ENCODE measurements around the gene AP2B1. TPM values are rescaled to one million over a fixed set of nuclear protein-coding genes. Genes with fewer than 3 reads are reported as not detected.

The AP2B1 gene
- total RNA-seq, 1 donor from 2014 or later: 330 TPM

DNA sequence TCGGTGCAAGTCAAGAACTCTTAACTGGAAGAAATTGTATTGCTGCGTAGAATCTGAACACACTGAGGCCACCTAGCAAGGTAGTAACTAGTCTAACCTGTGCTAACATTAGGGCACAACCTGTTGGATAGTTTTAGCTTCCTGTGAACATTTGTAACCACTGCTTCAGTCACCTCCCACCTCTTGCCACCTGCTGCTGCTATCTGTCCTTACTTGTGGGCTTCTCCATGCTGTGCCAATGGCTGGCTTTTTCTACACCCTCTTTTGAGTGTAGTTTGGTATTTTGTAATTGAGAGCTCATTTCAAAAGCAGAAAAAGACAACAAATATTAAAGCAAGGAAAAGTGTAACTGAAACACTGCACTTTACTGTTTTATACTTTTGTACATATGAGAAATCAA is 136.6 kb downstream of the AP2B1 start:
- H3K4me1 Mint-ChIP-seq (ENCODE audit: unreplicated experiment): peaks cover 6% of the 10 kb centered on the region
- DNase-seq (ENCODE audit: low spot score): no peak
- TF ChIP-seq, protein P1, sequence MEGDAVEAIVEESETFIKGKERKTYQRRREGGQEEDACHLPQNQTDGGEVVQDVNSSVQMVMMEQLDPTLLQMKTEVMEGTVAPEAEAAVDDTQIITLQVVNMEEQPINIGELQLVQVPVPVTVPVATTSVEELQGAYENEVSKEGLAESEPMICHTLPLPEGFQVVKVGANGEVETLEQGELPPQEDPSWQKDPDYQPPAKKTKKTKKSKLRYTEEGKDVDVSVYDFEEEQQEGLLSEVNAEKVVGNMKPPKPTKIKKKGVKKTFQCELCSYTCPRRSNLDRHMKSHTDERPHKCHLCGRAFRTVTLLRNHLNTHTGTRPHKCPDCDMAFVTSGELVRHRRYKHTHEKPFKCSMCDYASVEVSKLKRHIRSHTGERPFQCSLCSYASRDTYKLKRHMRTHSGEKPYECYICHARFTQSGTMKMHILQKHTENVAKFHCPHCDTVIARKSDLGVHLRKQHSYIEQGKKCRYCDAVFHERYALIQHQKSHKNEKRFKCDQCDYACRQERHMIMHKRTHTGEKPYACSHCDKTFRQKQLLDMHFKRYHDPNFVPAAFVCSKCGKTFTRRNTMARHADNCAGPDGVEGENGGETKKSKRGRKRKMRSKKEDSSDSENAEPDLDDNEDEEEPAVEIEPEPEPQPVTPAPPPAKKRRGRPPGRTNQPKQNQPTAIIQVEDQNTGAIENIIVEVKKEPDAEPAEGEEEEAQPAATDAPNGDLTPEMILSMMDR (IDR thresholded peaks at IDR 0.05; ENCODE audit: unreplicated experiment): no peak

DNA sequence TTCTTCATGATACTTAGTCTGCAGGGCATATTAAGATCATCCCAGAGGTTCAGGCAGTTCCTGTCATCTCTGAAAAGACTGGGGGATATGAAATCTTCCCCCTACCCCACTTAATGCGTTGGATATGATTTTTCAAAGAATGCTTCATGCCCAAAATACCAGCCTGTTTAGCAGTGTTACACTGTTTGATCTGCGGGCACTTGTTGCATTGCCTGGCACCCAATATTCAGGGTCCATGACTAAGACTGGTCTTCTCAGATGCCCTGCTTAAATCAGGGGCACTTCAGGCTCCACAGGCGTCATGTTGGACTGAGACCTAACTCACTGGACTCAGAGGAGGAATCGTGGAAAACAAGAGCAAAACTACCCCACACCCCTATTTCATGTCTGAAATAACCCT is 137.9 kb downstream of the AP2B1 start:
- TF ChIP-seq, protein P1 (IDR thresholded peaks at IDR 0.05; ENCODE audit: unreplicated experiment): no peak
- H3K9me3 Mint-ChIP-seq (ENCODE audit: unreplicated experiment): no peaks in the 10 kb centered on the region
- no peak overlapping the region for H3K4me3 Mint-ChIP-seq (ENCODE audit: unreplicated experiment)
- peaks cover 24% of the 10 kb centered on the region for H3K36me3 Mint-ChIP-seq (ENCODE audit: low read depth, unreplicated experiment)
- no peaks in the 10 kb centered on the region for H3K27me3 Mint-ChIP-seq (ENCODE audit: unreplicated experiment)
- peaks cover 6% of the 10 kb centered on the region for H3K4me1 Mint-ChIP-seq (ENCODE audit: unreplicated experiment)
- DNase-seq (ENCODE audit: low spot score): no peak
- H3K27ac Mint-ChIP-seq (ENCODE audit: unreplicated experiment): no peak overlapping the region

More for the DNA sequence above, 136.6 kb downstream of the AP2B1 start:
- H3K27me3 Mint-ChIP-seq (ENCODE audit: unreplicated experiment): no peaks in the 10 kb centered on the region
- peaks cover 28% of the 10 kb centered on the region for H3K36me3 Mint-ChIP-seq (ENCODE audit: low read depth, unreplicated experiment)
- H3K9me3 Mint-ChIP-seq (ENCODE audit: unreplicated experiment): no peaks in the 10 kb centered on the region
- H3K4me3 Mint-ChIP-seq (ENCODE audit: unreplicated experiment): no peak overlapping the region
- no peak overlapping the region for H3K27ac Mint-ChIP-seq (ENCODE audit: unreplicated experiment)

DNA sequence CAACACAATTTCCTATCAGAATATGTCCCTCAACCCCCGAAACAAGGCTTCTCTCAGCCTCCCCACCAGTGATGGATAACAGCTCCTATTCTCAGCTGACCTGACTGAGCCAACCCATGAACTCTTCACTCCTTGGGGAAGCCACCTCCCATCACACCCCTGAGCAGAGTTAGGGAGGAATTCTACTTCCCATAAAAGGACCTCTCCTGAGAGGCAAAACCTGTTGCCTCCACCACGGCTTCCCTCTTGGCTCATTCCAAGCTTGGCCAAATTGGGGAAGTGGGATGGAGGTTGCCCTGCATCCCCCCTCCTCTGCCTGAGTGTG is 138.6 kb downstream of the AP2B1 start:
- H3K9me3 Mint-ChIP-seq (ENCODE audit: unreplicated experiment): no peaks in the 10 kb centered on the region
- TF ChIP-seq, protein P1 (IDR thresholded peaks at IDR 0.05; ENCODE audit: unreplicated experiment): no peak
- no peak overlapping the region for H3K27ac Mint-ChIP-seq (ENCODE audit: unreplicated experiment)
- peak overlapping the region; percentile 56 for H3K4me3 Mint-ChIP-seq (ENCODE audit: unreplicated experiment)
- peaks cover 2% of the 10 kb centered on the region for H3K27me3 Mint-ChIP-seq (ENCODE audit: unreplicated experiment)
- peaks cover 7% of the 10 kb centered on the region for H3K4me1 Mint-ChIP-seq (ENCODE audit: unreplicated experiment)
- H3K36me3 Mint-ChIP-seq (ENCODE audit: low read depth, unreplicated experiment): peaks cover 24% of the 10 kb centered on the region
- DNase-seq (ENCODE audit: low spot score): no peak

DNA sequence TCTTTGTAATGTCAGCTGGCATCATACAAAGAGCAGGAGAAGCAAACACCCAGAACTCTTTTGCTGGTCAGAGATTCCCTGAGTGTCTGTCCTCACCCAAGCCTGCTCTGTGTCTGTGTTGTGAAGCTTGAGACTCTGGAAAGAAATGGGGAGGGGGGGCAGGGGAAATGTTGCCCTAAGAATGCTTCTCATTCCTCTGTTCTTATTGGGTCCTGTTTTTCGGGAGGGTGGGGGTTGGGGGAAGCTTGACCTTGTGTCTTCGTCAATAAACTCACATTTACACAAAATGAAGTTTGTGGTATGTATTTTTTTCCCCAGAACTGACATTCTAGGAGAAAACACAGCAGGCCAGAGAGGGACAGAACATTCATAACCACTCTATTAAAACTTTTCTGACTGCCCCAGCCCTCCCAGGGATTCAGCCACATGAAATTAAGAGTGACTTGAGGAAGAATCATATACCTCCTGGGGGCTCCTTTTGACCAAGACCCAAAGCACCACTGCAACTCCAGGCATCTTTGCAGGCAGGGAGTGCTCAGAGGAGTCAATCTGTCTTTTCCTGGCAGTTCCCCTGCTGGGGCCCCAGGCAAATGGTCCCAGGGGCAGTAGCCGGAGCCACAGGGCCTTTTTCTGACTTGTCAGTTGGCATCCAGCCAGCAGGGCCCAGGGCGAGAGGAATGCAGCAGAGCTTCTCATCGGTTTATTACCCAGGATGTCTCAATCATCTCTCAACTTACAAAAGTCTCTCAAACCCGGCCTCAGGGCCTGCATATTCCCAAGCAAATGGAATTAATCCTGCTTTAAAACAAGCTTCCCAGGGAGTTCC is 139.2 kb downstream of the AP2B1 start:
- H3K4me1 Mint-ChIP-seq (ENCODE audit: unreplicated experiment): peaks cover 9% of the 10 kb centered on the region
- TF ChIP-seq, protein P1 (IDR thresholded peaks at IDR 0.05; ENCODE audit: unreplicated experiment): no peak
- no peak overlapping the region for H3K4me3 Mint-ChIP-seq (ENCODE audit: unreplicated experiment)
- peaks cover 24% of the 10 kb centered on the region for H3K36me3 Mint-ChIP-seq (ENCODE audit: low read depth, unreplicated experiment)
- peaks cover 5% of the 10 kb centered on the region for H3K27me3 Mint-ChIP-seq (ENCODE audit: unreplicated experiment)
- no peak overlapping the region for H3K27ac Mint-ChIP-seq (ENCODE audit: unreplicated experiment)
- no peak for DNase-seq (ENCODE audit: low spot score)
- no peaks in the 10 kb centered on the region for H3K9me3 Mint-ChIP-seq (ENCODE audit: unreplicated experiment)

DNA sequence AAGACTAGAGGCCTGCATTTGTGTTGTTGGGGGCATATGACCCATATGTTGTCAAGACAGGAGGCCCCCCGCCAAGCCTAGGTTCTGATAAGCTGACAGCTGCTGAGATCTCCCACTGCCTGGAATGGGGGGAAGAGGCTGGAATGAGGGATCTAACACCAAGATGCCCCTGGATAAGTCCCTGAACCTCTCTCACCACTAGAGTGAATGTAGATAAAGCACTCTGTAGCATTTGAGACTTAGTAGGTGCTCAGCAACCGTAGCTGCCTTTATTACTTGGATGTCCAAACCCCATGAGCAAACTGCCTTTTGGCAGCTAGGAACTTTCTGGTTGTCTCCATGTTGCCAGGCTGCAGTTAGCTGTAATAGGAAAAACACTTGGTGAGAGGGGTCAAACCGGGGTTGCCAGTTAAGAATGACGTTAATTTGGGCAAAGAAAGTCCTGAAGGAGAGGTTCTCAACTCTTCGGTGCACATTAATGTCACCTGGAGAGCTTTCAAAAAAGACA is 139.9 kb downstream of the AP2B1 start:
- H3K27ac Mint-ChIP-seq (ENCODE audit: unreplicated experiment): no peak overlapping the region
- H3K36me3 Mint-ChIP-seq (ENCODE audit: low read depth, unreplicated experiment): peaks cover 24% of the 10 kb centered on the region
- H3K27me3 Mint-ChIP-seq (ENCODE audit: unreplicated experiment): peaks cover 5% of the 10 kb centered on the region
- H3K4me1 Mint-ChIP-seq (ENCODE audit: unreplicated experiment): peaks cover 9% of the 10 kb centered on the region
- no peak for DNase-seq (ENCODE audit: low spot score)
- no peaks in the 10 kb centered on the region for H3K9me3 Mint-ChIP-seq (ENCODE audit: unreplicated experiment)
- no peak overlapping the region for H3K4me3 Mint-ChIP-seq (ENCODE audit: unreplicated experiment)
- TF ChIP-seq, protein P1 (IDR thresholded peaks at IDR 0.05; ENCODE audit: unreplicated experiment): no peak
